HG03175 (cell line): ENCODE results near the gene ELAPOR2.
A peak's percentile ranks its signal among the peaks of the same experiment; 100 is the strongest.
"Not testable (repeated sequence)": the region's sequence is repeated elsewhere in the genome, so short reads cannot be mapped to it uniquely, and the experiment has no call there.

Experiments used
- ATAC-seq: cut with Tn5 transposase; IDR thresholded peaks from one replicate; pipeline ENCODE4 v1.9.1; 2021; ENCODE audit warnings: mild to moderate bottlenecking, moderate library complexity; ENCODE audit not compliant: unreplicated experiment

ELAPOR2 gene

DNA sequence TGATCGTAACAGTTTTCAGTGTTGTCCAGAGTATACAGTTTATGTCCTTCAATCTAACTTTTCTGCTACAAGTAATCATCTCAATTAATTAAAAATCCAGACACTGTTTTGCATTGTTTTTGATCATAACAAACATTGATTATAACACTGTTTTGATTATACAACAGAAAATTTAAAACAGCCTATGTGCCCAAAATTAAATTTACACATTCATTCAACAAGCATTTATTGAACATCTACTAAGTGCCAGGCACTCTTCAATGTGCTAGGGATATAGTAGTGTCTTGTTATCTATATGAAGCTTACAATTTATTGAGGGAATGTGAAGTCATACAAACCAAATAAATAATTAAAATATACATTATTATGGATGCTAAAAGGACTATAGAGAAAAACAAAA, 10.6 kb downstream of the ELAPOR2 start:
- ATAC-seq = no peak

DNA sequence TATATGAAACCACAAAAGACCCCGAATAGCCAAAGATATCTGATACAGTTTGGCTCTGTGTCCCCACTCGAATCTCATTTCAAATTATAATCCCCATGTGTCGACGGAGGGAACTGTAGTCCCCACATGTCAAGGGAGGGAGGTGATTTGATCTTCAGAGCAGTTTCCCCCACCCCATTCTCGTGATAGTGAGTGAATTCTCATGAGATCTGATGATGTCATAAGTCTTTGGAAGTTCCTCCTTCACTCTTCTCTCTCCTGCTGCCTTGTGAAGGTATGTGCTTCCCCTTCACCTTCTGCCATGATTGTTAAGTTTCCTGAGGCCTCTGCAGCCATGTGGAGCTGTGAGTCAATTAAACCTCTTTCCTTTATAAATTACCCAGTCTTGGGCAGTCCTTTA, 13.0 kb downstream of the ELAPOR2 start:
- no peak for ATAC-seq

DNA sequence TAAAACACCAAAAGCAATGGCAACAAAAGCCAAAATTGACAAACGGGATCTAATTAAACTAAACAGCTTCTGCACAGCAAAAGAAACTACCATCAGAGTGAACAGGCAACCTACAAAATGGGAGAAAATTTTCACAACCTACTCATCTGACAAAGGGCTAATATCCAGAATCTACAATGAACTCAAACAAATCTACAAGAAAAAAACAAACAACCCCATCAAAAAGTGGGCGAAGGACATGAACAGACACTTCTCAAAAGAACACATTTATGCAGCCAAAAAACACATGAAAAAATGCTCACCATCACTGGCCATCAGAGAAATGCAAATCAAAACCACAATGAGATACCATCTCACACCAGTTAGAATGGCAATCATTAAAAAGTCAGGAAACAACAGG, 14.7 kb downstream of the ELAPOR2 start:
- ATAC-seq = not testable (repeated sequence)

DNA sequence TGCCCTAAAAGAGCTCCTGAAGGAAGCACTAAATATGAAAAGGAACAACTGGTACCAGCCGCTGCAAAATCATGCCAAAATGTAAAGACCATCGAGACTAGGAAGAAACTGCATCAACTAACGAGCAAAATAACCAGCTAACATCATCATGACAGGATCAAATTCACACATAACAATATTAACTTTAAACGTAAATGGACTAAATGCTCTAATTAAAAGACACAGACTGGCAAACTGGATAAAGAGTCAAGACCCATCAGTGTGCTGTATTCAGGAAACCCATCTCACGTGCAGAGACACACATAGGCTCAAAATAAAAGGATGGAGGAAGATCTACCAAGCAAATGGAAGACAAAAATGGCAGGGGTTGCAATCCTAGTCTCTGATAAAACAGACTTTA, 17.9 kb downstream of the ELAPOR2 start:
- ATAC-seq = not testable (repeated sequence)

DNA sequence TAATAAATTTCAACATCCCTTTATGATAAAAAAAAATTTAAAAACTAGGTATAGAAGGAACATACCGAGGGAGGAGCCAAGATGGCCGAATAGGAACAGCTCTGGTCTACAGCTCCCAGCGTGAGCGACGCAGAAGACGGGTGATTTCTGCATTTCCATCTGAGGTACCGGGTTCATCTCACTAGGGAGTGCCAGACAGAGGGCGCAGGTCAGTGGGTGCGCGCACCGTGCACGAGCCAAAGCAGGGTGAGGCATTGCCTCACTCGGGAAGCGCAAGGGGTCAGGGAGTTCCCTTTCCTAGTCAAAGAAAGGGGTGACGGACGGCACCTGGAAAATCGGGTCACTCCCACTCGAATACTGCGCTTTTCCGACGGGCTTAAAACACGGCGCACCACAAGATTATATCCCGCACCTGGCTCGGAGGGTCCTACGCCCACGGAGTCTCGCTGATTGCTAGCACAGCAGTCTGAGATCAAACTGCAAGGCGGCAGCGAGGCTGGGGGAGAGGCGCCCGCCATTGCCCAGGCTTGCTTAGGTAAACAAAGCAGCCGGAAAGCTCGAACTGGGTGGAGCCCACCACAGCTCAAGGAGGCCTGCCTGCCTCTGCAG, 19.7 kb downstream of the ELAPOR2 start:
- ATAC-seq = not testable (repeated sequence)

DNA sequence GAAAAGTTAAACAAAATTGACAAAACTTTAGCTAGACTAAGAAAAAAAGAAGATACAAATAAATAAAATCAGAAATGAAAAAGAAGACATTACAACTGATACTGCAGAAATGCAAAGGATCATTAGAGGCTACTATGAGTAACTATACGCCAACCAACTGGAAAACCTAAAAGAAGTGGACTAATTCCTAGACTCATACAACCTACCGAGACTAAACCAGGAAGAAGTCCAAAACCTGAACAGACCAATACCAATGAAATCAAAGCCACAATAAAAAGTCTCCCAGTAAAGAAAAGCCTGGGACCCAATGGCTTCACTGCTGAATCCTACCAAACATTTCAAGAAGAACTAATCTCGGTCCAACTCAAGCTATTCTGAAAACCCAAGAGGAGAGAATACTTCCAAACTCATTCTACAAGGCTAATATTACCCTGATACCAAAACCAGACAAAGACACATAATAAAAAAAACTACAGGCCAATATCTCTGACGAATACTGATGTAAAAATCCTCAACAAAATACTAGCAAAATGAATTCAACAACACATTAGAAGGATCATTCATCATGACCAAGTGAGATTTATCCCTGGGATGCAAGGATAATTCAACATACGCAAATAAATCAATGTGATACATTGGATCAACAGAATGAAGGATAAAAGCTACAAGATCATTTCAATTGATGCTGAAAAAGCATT, 20.3 kb downstream of the ELAPOR2 start:
- ATAC-seq = no peak

DNA sequence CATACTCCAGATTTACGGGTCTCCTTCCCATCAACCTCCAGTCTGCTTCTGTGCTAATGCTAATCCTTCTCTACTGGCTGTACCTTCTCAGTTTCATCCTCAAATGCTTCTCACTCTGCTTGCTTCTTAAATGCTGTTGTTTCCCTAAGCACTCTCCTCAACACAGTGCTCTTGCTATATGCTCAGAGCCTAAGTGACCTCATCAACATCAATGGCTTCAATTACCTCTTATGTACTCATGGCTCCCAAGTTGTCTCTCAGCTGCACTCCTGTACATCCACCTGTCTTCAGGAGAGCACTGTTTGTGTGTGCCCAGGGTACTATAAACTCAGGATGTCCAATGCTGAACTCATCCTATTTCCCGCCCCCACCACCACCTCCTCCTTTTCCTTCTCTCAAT, 22.5 kb downstream of the ELAPOR2 start:
- no peak for ATAC-seq

DNA sequence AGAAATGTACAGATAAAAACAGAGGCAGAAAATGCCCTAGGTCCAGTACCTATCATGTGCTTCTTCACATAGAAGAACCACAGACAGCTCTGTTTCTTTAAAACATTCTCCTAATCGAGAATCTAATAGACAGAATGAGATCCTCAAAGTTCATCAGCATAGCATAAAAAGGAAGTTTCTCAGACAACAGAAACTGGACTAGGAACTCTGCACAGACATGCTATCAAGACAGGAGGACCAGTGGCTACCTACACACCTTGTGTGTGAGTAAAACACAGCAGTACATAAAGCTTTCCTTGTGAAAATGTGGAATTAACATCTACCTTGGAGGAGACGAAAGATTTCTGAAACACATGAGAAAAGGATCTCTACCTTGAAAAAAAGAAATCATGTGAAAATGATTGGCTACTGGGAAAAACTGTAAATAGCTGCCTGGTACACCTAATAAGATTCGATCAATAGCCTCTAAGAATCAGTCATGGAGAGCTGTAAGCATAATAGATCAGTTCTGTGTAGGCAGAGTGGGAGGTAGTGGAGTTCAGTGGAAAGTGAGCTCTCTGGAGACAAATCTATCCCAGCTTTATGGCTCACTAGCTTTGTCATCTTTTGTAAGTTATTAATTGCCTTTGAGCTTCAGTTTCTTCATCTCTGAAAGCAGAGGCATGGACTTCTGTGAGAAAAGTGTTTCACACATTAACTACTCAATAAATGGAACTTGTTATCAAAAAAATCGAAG, 26.7 kb downstream of the ELAPOR2 start:
- no peak for ATAC-seq

DNA sequence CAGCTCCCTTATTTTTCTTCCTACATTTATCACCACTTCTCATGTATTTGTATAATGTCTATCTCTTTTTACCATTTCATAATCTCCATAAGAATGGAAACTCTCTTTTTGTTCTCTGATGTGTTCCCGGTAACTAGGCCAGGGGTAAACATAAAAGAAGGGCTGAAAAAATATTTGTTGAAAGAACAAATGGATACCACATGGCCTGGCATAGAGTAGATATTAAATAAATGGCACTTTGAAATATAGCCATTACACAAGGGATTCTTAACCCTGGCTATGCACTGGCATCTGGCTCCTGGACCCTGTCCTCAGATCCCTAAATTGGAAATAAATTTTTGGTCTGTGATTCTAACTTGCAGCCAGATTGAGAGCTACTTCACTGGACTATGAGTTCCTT, 30.4 kb downstream of the ELAPOR2 start:
- ATAC-seq = no peak

DNA sequence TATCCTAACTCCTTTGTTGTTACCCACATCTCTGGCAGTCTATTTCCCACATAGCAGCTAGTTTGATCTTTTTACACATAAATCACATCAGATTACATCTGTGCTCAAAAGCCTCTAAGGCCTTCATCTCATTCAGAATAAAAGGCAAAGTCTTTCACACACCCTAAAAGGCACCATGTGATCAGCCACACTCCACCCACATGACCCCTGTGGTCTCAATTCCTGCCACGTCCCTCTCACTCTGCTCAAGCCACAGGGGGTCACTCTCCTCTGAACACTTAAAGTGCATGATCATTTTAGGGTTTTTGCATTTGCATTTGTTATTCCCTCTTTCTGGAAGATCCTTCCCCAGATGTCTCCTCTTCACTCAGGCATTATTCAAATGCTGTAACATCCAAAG, 30.8 kb downstream of the ELAPOR2 start:
- ATAC-seq = no peak

DNA sequence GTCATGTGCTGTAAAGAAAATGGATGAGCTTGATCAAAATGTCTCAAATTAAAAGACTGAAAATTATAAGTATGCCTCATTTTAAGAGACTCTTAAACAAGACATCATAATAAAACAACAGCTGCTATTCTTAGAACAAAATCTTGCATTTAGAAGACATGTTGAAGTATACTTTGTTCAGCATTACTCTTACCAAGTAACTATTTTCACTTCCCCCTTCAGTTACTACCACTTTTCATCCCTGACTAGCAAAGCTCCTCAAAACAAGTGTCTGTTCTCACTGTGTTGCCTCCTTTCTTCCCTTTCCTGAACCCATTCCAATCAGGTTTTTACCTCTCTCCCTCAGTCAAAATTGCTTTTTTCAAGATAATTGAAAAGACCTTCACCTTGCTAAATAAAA, 31.6 kb downstream of the ELAPOR2 start:
- peak; percentile 80 for ATAC-seq

DNA sequence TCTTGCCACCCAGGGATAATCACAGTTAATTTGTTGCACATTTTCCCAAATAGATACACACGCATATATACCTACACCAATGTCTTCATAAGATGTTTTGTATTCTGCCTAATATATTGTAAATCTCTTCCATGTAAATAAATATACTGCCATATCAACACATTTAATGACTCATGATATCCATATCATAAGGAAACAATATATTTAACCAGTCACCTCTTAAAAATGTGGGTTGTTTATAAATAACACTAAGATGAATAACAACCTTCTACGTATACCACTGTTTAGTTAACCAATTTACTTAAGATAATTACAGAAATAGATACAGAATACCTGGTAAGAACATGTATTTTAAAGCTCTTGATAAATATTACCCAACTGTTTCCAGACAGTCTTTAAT, 38.2 kb downstream of the ELAPOR2 start:
- ATAC-seq = no peak

DNA sequence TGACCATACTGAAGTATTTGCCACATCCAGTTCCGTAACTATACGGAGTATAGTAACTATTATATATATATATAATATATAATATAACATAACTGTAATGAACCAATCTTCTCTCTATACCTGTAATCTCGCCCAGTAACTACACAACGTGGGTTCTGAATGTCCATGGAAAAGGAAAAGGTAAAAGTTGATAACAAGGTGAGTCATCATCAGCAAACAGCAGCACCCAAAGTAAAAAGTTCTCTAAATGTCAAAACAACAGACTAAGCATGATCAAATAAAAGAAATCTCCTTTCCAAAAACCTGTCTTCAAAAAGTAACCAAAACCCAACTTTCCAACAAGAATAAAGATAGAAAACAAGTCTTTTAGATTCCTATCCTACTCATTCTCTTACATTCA, 42.8 kb downstream of the ELAPOR2 start:
- ATAC-seq = no peak

DNA sequence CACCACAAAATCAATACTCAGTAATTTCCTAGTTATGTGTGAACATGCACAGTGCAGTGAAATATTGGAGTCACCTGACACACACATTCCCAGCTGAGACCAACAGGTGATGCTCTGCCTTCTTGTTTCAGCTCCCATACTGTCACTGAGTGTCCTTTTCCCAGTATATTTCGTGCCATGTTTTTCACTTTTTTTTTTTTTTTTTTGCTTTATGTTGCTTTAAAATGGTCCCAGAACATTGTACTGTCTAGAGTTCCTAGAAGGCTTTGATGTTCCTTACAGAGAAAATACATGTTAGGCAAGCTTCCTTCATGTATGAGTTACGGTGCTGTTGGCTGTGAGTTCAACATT, 45.6 kb downstream of the ELAPOR2 start:
- ATAC-seq = no peak

DNA sequence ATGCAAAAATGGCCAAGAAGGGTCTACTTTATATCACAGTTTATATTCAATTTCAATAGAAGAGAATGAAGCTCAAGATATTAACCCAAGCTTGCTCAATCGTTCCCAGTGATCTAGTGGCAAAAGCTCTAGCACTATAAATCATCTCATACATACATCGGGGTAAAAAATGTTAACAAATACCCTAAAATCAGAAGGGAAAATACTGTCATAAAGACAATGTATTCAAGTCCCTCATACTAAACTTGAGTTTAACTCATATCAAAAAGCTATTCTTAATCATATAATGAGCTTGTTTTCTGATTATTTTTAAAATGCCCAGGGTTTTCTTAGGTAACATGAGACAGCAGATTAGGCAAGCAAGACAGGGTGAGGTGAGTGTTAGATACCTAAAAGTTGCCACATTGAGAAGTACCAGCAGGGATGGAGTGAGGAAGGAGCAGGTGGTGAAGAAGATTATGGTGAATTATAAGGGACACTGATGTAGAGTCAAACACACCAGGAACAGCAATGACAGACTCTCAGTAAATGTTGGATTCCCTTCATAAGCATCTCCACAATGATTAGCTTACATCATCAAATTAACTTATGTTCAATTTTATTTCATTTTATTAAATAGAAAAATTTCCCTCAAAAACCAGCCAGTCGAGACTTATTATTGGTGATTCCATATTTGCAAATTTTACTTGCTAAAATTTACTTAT, 46.2 kb downstream of the ELAPOR2 start:
- no peak for ATAC-seq
